ENCODE results near the gene ELL3. TPM values are rescaled to one million over a fixed set of nuclear protein-coding genes. Genes with fewer than 3 reads are reported as not detected.

The ELL3 gene
- total and polyA plus RNA-seq, 10 of the 15 experiments (the other 5 are each of a cell fraction or from before 2014, with no cell fraction given) = 12.9 to 30.3 (median 20.2) TPM

DNA sequence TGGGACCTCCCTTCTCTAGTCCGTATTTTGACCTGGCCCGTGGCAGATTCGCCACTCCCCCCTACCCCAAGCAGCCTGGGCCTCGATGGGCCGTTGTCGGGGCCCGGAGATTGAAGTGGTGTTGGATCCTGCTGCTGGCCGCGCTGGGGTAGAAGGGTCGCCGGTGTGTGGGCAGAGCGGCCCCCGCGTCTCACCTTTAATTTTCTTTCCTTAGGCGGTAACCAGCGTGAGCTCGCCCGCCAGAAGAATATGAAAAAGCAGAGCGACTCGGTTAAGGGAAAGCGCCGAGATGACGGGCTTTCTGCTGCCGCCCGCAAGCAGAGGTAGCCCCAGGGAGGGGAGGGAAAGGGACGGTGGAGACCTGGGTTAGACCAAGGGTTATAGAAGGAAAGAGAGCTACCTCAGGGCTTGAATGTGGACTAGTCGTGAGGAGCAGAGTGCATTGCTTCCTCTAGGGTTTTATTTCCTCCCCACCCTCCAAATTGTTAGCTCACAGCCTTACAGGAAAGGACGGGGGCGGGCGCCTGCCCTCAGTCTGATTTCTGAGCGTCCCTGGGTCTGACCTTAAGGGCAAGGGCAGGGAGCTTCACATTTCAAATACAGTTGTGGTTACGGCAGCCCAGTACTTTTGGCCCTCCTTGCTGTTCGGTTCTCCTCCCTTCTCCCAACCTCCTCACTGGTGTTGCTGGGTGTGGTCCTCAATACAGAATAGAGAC, 16.2 kb upstream of the ELL3 start (continued):
- TF ChIP-seq, protein P1, sequence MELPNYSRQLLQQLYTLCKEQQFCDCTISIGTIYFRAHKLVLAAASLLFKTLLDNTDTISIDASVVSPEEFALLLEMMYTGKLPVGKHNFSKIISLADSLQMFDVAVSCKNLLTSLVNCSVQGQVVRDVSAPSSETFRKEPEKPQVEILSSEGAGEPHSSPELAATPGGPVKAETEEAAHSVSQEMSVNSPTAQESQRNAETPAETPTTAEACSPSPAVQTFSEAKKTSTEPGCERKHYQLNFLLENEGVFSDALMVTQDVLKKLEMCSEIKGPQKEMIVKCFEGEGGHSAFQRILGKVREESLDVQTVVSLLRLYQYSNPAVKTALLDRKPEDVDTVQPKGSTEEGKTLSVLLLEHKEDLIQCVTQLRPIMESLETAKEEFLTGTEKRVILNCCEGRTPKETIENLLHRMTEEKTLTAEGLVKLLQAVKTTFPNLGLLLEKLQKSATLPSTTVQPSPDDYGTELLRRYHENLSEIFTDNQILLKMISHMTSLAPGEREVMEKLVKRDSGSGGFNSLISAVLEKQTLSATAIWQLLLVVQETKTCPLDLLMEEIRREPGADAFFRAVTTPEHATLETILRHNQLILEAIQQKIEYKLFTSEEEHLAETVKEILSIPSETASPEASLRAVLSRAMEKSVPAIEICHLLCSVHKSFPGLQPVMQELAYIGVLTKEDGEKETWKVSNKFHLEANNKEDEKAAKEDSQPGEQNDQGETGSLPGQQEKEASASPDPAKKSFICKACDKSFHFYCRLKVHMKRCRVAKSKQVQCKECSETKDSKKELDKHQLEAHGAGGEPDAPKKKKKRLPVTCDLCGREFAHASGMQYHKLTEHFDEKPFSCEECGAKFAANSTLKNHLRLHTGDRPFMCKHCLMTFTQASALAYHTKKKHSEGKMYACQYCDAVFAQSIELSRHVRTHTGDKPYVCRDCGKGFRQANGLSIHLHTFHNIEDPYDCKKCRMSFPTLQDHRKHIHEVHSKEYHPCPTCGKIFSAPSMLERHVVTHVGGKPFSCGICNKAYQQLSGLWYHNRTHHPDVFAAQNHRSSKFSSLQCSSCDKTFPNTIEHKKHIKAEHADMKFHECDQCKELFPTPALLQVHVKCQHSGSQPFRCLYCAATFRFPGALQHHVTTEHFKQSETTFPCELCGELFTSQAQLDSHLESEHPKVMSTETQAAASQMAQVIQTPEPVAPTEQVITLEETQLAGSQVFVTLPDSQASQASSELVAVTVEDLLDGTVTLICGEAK (IDR thresholded peaks at IDR 0.05; ENCODE audit: borderline replicate concordance) = no peak
- TF ChIP-seq, protein P2, sequence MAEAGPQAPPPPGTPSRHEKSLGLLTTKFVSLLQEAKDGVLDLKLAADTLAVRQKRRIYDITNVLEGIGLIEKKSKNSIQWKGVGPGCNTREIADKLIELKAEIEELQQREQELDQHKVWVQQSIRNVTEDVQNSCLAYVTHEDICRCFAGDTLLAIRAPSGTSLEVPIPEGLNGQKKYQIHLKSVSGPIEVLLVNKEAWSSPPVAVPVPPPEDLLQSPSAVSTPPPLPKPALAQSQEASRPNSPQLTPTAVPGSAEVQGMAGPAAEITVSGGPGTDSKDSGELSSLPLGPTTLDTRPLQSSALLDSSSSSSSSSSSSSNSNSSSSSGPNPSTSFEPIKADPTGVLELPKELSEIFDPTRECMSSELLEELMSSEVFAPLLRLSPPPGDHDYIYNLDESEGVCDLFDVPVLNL (IDR thresholded peaks at IDR 0.05; ENCODE audit: low read depth, low read length) = no peak
- TF ChIP-seq ZNF207 (IDR thresholded peaks at IDR 0.05; ENCODE audit: borderline replicate concordance) = no peak
- TF ChIP-seq, protein P3, sequence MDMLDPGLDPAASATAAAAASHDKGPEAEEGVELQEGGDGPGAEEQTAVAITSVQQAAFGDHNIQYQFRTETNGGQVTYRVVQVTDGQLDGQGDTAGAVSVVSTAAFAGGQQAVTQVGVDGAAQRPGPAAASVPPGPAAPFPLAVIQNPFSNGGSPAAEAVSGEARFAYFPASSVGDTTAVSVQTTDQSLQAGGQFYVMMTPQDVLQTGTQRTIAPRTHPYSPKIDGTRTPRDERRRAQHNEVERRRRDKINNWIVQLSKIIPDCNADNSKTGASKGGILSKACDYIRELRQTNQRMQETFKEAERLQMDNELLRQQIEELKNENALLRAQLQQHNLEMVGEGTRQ (IDR thresholded peaks at IDR 0.05; ENCODE audit: borderline replicate concordance, low read depth, low read length) = no peak
- TF ChIP-seq NBN (IDR thresholded peaks at IDR 0.05) = no peak
- TF ChIP-seq NFXL1 (IDR thresholded peaks at IDR 0.05; ENCODE audit: borderline replicate concordance) = no peak
- TF ChIP-seq, protein P4, sequence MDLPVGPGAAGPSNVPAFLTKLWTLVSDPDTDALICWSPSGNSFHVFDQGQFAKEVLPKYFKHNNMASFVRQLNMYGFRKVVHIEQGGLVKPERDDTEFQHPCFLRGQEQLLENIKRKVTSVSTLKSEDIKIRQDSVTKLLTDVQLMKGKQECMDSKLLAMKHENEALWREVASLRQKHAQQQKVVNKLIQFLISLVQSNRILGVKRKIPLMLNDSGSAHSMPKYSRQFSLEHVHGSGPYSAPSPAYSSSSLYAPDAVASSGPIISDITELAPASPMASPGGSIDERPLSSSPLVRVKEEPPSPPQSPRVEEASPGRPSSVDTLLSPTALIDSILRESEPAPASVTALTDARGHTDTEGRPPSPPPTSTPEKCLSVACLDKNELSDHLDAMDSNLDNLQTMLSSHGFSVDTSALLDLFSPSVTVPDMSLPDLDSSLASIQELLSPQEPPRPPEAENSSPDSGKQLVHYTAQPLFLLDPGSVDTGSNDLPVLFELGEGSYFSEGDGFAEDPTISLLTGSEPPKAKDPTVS (IDR thresholded peaks at IDR 0.05; ENCODE audit: low read depth, low read length) = no peak
- TF ChIP-seq RUNX3 (IDR thresholded peaks at IDR 0.05; ENCODE audit: low read length) = 0 out of 2 replicates have a peak, but pooled peaks have one; percentile 19
- TF ChIP-seq FOXM1 (IDR thresholded peaks at IDR 0.05; ENCODE audit: low read depth, low read length) = no peak

Data from GM12878 (cell line).